CD8-positive, alpha-beta memory T cell (primary cell): ENCODE data around the gene VSTM2L. TPM values are rescaled to one million over a fixed set of nuclear protein-coding genes. Genes with fewer than 3 reads are reported as not detected.
A peak's percentile ranks its signal among the peaks of the same experiment; 100 is the strongest.

ENCODE experiments used
- CTCF ChIA-PET: fragments of 350-600 bp; sonication (Branson Sonifier 250); formaldehyde crosslinking; loops from one replicate; lab custom pipeline; 2021; ENCODE audit warnings: antibody characterized with exemption; lab: Charles Lee
- POLR2A ChIA-PET: fragments of 350-600 bp; sonication (Branson Sonifier 250); formaldehyde crosslinking; loops from one replicate; lab custom pipeline; 2021; ENCODE audit warnings: antibody characterized with exemption; lab: Charles Lee
- DNase-seq, 5 donors: peaks; one replicate each; pipeline versions ENCODE4 v3.0.0 to v3.0.0-alpha.2; 2020 to 2022; ENCODE audit warnings: mixed read lengths in 1 of 5
- H3K27ac ChIP-seq: one replicate; pipeline ENCODE4 v1.7.0; 2013; ENCODE audit warnings: low read depth, mild to moderate bottlenecking, low read length, moderate library complexity
- H3K27me3 ChIP-seq: 2 replicates; pipeline ENCODE4 v1.7.0; 2013; ENCODE audit warnings: low read length, mild to moderate bottlenecking; ENCODE audit not compliant: insufficient read depth, poor library complexity, severe bottlenecking
- H3K36me3 ChIP-seq: 2 replicates; pipeline ENCODE4 v1.7.0; 2013; ENCODE audit warnings: mild to moderate bottlenecking, low read length, moderate library complexity; ENCODE audit not compliant: insufficient read depth
- H3K4me1 ChIP-seq: 2 replicates; pipeline ENCODE4 v1.7.0; 2013; ENCODE audit warnings: mild to moderate bottlenecking, low read length, moderate library complexity; ENCODE audit not compliant: insufficient read depth
- H3K4me3 ChIP-seq: 2 replicates; pipeline ENCODE4 v1.7.0; 2013; ENCODE audit warnings: mild to moderate bottlenecking, low read length
- H3K9me3 ChIP-seq: 2 replicates; pipeline ENCODE4 v1.7.0; 2013; ENCODE audit warnings: mild to moderate bottlenecking, low read length
- H3K27ac Mint-ChIP-seq, 8 donors: one replicate each; pipeline ENCODE4 v1.8.0; 2020 to 2021; ENCODE audit warnings: mixed read lengths in 8 of 8, mild to moderate bottlenecking in 6 of 8, inconsistent platforms in 3 of 8, moderate library complexity in 3 of 8
- H3K27me3 Mint-ChIP-seq, 2 donors: one replicate each; pipeline ENCODE4 v1.8.0; 2020 to 2021; ENCODE audit warnings: mixed read lengths in 2 of 2, mild to moderate bottlenecking in 1 of 2, moderate library complexity in 1 of 2
- H3K36me3 Mint-ChIP-seq, 3 donors: one replicate each; pipeline ENCODE4 v1.8.0; 2020 to 2021; ENCODE audit warnings: mixed read lengths in 3 of 3, inconsistent platforms in 1 of 3, mild to moderate bottlenecking in 1 of 3
- H3K4me1 Mint-ChIP-seq, 3 donors: one replicate each; pipeline ENCODE4 v1.8.0; 2020 to 2021; ENCODE audit warnings: mixed read lengths in 3 of 3, inconsistent platforms in 1 of 3, mild to moderate bottlenecking in 1 of 3
- H3K4me3 Mint-ChIP-seq, 7 donors: one replicate each; pipeline ENCODE4 v1.8.0; 2020 to 2021; ENCODE audit warnings: mixed read lengths in 7 of 7, mild to moderate bottlenecking in 6 of 7, moderate library complexity in 4 of 7, inconsistent platforms in 2 of 7
- H3K9me3 Mint-ChIP-seq, 5 donors: one replicate each; pipeline ENCODE4 v1.8.0; 2020 to 2022; ENCODE audit warnings: mixed read lengths in 5 of 5, mild to moderate bottlenecking in 3 of 5, moderate library complexity in 2 of 5, inconsistent platforms in 1 of 5
- polyA plus RNA-seq: library from polyadenylated mRNA; unstranded; fragments of 300-500 nt; fragmentation: Illumina TruSeq; gene quantifications from one replicate; pipeline ENCODE4 v1.2.3, GENCODE V29; 2021
- total RNA-seq, 2 experiments: library from RNA; stranded (reverse); gene quantifications; one replicate each; pipeline ENCODE4 v1.2.3, GENCODE V29; 2021

VSTM2L gene
- total and polyA plus RNA-seq, 3 experiments from 2014 or later, result not detected

DNA sequence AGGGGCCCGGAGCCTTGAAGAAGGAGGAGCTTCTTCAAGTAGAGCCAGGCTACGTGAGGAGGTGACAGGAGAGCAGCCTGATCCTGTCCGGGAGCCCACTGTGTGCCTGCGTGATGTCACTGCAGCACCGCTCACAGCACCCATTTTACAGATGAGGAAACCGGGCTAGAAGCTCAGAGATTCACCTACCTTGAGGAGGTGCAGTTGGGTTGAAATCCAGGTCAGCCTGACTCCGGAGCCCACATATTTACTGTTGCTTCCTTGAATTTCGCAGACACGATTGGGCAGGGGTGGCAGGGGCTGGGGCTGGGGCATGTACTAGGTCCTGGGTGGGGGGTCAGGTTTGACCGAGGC, 12.5 kb downstream of the VSTM2L start:
- Mint-ChIP-seq H3K27me3 (peaks cover 14 to 41% of the 10 kb centered on the region in 2 donors), H3K4me1 (peaks cover 9 to 15% (median 15%) of the 10 kb centered on the region in 3 donors), H3K9me3 (no peaks in the 10 kb centered on the region), H3K4me3 (no peak overlapping the region), H3K27ac (peak overlapping the region in 1 of 8 donors; percentile 38), H3K36me3 (no peaks in the 10 kb centered on the region)
- Histone ChIP-seq H3K27me3 (peaks cover 10% of the 10 kb centered on the region), H3K36me3 (no peaks in the 10 kb centered on the region), H3K27ac (no peak overlapping the region), H3K4me3 (no peak overlapping the region), H3K4me1 (peaks cover 7% of the 10 kb centered on the region), H3K9me3 (no peaks in the 10 kb centered on the region)
- POLR2A ChIA-PET, result no interaction called here
- no peak for DNase-seq
- CTCF ChIA-PET, result interaction anchor here (0.9 kb wide), 1 partner anchor 9 kb away, joined by 3 read pairs; no protein-coding TSS in a partner anchor

- Mint-ChIP-seq H3K4me3 (peak overlapping the region in 1 of 7 donors; percentile 7), H3K27ac (peak overlapping the region in 1 of 8 donors; percentile 70), H3K36me3 (no peaks in the 10 kb centered on the region), H3K27me3 (peaks cover 12 to 40% of the 10 kb centered on the region in 2 donors), H3K9me3 (no peaks in the 10 kb centered on the region), H3K4me1 (peaks cover 9 to 16% (median 15%) of the 10 kb centered on the region in 3 donors)
- H3K27ac ChIP-seq, result no peak overlapping the region
- peaks cover 10% of the 10 kb centered on the region for H3K27me3 ChIP-seq
- no peak overlapping the region for H3K4me3 ChIP-seq
- CTCF ChIA-PET, result interaction anchor here (0.9 kb wide), 1 partner anchor 9 kb away, joined by 3 read pairs; no protein-coding TSS in a partner anchor
- POLR2A ChIA-PET, result no interaction called here
- peaks cover 7% of the 10 kb centered on the region for H3K4me1 ChIP-seq
- no peak for DNase-seq
- no peaks in the 10 kb centered on the region for H3K36me3 ChIP-seq
- no peaks in the 10 kb centered on the region for H3K9me3 ChIP-seq
Observed at GRCh38 chr20:37915800-37916570, 13.1 kb downstream of the VSTM2L start.

DNA sequence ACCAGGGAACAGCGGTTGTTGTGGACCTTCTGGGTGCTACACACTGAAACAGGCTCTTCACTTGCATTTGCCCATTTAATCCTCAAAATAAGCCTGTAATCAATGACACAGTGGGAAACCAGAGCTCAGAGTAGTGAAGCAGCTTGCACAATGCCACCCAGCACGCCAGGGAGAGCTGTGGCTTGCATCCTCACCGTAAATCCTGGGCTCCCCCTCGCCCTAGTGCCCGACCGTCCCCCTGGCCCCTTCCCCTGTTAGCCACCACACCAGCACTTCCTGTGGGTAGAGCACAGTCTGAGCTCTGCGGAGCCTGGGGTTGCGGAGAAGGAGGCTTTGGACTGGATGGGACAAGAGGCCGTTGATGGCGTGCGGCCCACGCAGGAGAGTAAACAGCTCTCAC, 14.5 kb downstream of the VSTM2L start:
- Mint-ChIP-seq H3K27me3 (peaks cover 14 to 31% of the 10 kb centered on the region in 2 donors), H3K4me1 (peaks cover 9 to 14% (median 11%) of the 10 kb centered on the region in 3 donors), H3K9me3 (no peaks in the 10 kb centered on the region), H3K36me3 (no peaks in the 10 kb centered on the region), H3K4me3 (no peak overlapping the region), H3K27ac (no peak overlapping the region)
- Histone ChIP-seq H3K9me3 (no peaks in the 10 kb centered on the region), H3K27ac (no peak overlapping the region), H3K36me3 (no peaks in the 10 kb centered on the region), H3K27me3 (peaks cover 10% of the 10 kb centered on the region), H3K4me1 (peaks cover 7% of the 10 kb centered on the region), H3K4me3 (no peak overlapping the region)
- POLR2A ChIA-PET, result no interaction called here
- CTCF ChIA-PET, result interaction anchor here (1.8 kb wide), 1 partner anchor 11 kb away, joined by 6 read pairs; no protein-coding TSS in a partner anchor
- DNase-seq, result no peak

GRCh38 chr20:37918035-37918434, 15.1 kb downstream of the VSTM2L start:
- Mint-ChIP-seq H3K27ac (no peak overlapping the region), H3K4me1 (peaks cover 9 to 14% (median 11%) of the 10 kb centered on the region in 3 donors), H3K9me3 (no peaks in the 10 kb centered on the region), H3K4me3 (no peak overlapping the region), H3K36me3 (no peaks in the 10 kb centered on the region), H3K27me3 (peaks cover 14 to 25% of the 10 kb centered on the region in 2 donors)
- POLR2A ChIA-PET, result no interaction called here
- DNase-seq, result no peak
- Histone ChIP-seq H3K9me3 (no peaks in the 10 kb centered on the region), H3K36me3 (no peaks in the 10 kb centered on the region), H3K27ac (no peak overlapping the region), H3K4me1 (peaks cover 7% of the 10 kb centered on the region), H3K4me3 (no peak overlapping the region), H3K27me3 (peaks cover 10% of the 10 kb centered on the region)
- CTCF ChIA-PET, result interaction anchor here (1.8 kb wide), 1 partner anchor 11 kb away, joined by 6 read pairs; no protein-coding TSS in a partner anchor

DNA sequence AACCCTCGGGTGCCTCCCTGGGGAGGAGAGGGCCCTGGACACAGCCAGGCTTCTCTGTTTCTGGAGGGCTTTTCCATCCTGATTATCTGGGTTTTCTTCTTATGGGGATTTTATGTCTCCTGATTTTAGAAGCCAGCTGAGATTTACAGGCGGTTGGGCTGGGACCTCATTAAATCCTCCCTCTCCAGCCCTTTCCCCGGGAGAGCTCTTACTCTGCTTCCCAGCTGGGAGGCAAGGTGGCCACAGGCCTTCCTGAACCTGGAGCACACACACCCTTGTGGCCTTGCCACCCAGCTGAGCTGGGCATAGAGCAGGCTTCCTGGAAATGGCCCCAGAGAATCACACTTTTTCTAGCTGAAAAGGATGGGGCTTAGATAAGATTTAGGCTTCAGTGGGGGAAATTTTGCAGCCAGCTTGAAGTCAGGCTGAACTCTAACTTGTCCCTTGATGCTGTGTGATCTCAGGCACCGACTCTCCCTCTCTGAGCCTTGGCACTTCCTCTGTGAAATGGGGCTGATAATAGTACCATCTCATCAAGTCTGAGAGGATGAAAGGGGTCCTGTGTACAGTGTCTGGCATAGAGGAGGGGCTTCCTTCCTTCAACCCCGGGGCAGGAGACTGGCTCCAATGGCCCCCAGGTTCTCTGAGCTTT, 16.6 kb downstream of the VSTM2L start:
- Histone ChIP-seq H3K4me1 (peaks cover 3% of the 10 kb centered on the region), H3K9me3 (no peaks in the 10 kb centered on the region), H3K27ac (no peak overlapping the region), H3K36me3 (no peaks in the 10 kb centered on the region), H3K27me3 (peaks cover 2% of the 10 kb centered on the region), H3K4me3 (no peak overlapping the region)
- POLR2A ChIA-PET, result no interaction called here
- Mint-ChIP-seq H3K4me3 (no peak overlapping the region), H3K36me3 (no peaks in the 10 kb centered on the region), H3K9me3 (no peaks in the 10 kb centered on the region), H3K27ac (no peak overlapping the region), H3K27me3 (peaks cover 11 to 12% of the 10 kb centered on the region in 2 donors), H3K4me1 (peaks cover 5 to 9% (median 5%) of the 10 kb centered on the region in 3 donors)
- no peak for DNase-seq
- CTCF ChIA-PET, result no interaction called here

DNA sequence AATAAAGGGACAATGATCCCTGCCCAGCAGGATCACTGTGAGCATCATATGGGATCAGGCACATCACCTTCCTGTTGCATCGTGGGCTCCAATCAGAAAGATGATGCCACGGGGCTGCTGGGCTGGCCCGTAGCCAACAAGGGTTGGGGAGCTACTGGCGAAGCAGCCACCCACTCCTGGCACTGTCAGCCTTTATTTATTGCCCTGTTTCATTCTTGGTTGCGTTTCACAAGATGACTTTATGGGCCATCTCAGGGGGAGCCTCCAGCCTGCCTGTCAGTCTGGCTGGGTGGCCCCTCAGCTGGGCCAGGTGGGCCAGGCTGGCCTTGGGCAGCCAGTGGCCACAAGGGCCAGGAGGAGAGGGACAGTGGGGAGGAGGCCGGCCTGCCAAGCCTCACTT, 17.3 kb downstream of the VSTM2L start:
- no peak overlapping the region for H3K4me3 ChIP-seq
- Mint-ChIP-seq H3K4me3 (no peak overlapping the region), H3K36me3 (no peaks in the 10 kb centered on the region), H3K27ac (no peak overlapping the region), H3K9me3 (no peaks in the 10 kb centered on the region), H3K27me3 (peaks cover 11% of the 10 kb centered on the region in 2 donors), H3K4me1 (peaks cover 0 to 5% (median 0%) of the 10 kb centered on the region in 3 donors)
- no peaks in the 10 kb centered on the region for H3K9me3 ChIP-seq
- H3K36me3 ChIP-seq, result no peaks in the 10 kb centered on the region
- no peak overlapping the region for H3K27ac ChIP-seq
- H3K4me1 ChIP-seq, result no peaks in the 10 kb centered on the region
- no peak for DNase-seq
- ChIA-PET CTCF (no interaction called here), POLR2A (no interaction called here)
- H3K27me3 ChIP-seq, result no peaks in the 10 kb centered on the region

DNA sequence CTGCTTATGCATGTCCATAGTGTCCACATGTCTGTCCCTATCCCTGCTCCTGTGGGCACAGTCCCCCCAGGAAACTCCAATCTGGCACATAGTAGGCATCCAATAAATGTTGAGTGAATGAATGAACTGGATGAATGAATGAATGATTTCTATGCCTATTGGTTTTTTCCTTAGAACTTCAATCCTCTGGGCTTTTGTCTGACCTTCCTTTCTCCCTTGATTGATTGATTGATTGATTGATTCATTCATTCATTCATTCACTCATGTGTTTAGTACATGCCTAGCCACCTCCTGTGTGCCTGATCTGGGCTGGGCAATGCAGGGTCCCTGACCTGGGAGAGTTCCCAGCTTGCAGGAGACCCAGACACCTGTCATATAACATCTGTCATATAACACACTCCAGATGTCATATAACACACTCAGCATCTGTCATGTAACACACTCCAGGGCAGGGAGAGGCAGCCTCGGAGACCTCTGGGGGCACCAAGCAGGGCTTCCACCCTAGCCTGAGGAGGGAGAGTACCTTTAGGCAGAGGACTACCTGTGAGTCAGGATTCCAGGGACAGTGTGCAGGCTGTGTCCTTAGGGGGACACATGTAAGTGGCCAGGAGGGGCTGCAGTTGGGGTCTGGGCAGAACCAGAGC, 17.9 kb downstream of the VSTM2L start:
- H3K4me3 Mint-ChIP-seq, result no peak overlapping the region
- H3K36me3 Mint-ChIP-seq, result no peaks in the 10 kb centered on the region
- POLR2A ChIA-PET, result no interaction called here
- H3K4me3 ChIP-seq, result no peak overlapping the region
- H3K9me3 ChIP-seq, result no peaks in the 10 kb centered on the region
- H3K4me1 Mint-ChIP-seq, result peaks cover 0 to 5% (median 0%) of the 10 kb centered on the region in 3 donors
- peaks cover 7 to 11% of the 10 kb centered on the region in 2 donors for H3K27me3 Mint-ChIP-seq
- H3K9me3 Mint-ChIP-seq, result no peaks in the 10 kb centered on the region
- no peak overlapping the region for H3K27ac ChIP-seq
- no peak for DNase-seq
- no peaks in the 10 kb centered on the region for H3K36me3 ChIP-seq
- peak overlapping the region in 1 of 8 donors; percentile 73 for H3K27ac Mint-ChIP-seq
- H3K4me1 ChIP-seq, result no peaks in the 10 kb centered on the region
- no peaks in the 10 kb centered on the region for H3K27me3 ChIP-seq
- CTCF ChIA-PET, result no interaction called here
